ENCODE data around the gene CYB561D2.

The CYB561D2 gene

GRCh38 chr3:50324351-50325112 lies 26.1 kb upstream of the CYB561D2 start:
- peak in 1 of 2 experiments; percentile 4 for DNase-seq

- no peak for DNase-seq
Measured at GRCh38 chr3:50325113-50325480, 25.6 kb upstream of the CYB561D2 start.

DNA sequence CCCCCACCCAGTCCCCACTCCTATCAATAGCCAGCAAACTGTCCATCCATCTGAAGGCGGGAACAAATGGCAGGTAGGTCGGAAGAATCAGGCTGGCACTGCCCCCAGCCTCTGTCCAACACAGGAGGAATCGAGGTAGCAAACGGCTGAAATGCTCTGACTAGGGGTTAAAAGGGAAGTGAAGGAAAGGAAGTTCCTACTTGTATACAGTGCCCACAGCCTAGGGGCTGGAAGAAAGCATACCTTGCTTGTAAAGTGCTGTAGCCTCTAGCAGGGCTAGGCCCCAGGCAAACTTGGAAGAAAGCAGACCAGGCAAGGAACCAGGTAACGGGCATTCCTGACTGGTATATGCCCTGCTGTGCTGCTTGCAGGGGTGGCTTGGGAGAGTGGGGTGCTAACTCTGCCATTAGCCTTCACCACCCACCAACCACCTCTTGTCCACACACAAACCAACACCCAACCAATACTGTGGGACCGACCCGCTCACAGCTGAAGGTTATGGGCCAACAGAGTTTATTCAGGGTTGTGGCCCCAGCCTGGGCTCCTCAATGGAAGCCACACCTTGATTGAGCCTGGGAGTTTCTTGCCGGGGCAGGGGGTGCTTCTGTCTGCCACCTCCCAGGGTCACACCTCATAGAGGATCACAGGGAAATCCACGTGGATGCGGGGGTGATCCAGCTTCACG lies 25.0 kb upstream of the CYB561D2 start:
- DNase-seq, result no peak

GRCh38 chr3:50326182-50326541 lies 24.5 kb upstream of the CYB561D2 start:
- no peak for DNase-seq

GRCh38 chr3:50327129-50327528 lies 23.5 kb upstream of the CYB561D2 start:
- no peak for DNase-seq

DNA sequence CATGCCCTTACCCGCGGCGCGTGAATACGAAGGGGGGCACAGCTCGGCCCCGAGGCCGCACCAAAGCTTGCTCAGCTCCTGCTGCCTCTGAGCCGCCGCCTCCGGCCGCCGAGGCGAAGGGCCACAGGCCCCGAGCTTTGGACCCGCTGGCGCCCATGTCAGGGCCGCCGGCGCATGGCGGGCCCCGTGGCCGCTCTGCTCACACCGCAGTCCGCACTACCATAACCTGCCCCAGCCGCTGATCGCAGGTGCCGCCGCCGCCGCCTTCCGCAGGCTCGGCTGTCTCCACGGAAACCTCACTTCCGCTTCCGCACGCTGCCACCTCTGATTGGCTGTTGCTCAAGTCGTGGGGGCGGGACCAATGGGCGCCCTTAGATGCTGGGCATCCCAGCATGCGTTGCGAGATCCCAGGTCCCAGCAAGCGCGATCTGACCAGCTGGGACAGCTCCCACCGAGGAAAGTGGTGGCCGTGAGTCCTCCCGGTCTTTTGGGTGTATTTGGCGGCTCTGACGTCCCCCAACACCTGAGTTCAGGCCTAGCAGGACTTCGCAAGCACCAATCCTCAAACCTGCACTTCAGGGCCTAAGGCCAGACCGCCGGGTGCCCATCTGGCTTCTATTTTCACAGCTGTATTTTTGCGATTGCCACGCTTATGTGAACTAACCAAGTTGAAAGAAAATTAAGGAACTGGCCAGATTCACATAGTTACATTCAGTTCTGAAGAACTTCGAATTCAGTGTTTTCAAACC lies 22.5 kb upstream of the CYB561D2 start, which contains the start of gene TUSC2:
TUSC2 (minus strand) TSS at position 281 of the 749 bp plus-strand sequence; CDS start at position 157, 124 bp downstream.
- peak; percentile 61 to 85 for DNase-seq

DNA sequence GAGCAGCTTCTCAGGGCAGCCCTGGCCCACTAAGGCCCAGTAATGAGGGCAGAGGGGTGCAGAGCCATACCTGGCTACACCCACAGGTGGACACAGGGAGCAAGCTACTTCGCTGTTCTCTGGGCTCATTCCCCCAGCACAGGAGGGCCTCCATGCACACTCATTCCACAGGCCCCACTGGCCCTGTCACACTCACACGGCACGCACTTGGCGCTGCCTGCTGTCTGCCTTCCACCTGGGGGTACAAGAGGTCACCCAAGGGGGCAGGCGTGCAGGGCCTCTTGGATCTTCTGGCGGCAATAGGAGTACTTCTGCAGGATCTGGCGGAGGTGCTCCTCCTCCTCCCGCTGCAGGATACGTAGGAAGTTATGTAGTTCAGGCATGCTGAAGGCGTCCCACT lies 20.3 kb upstream of the CYB561D2 start:
- DNase-seq, result no peak

DNA sequence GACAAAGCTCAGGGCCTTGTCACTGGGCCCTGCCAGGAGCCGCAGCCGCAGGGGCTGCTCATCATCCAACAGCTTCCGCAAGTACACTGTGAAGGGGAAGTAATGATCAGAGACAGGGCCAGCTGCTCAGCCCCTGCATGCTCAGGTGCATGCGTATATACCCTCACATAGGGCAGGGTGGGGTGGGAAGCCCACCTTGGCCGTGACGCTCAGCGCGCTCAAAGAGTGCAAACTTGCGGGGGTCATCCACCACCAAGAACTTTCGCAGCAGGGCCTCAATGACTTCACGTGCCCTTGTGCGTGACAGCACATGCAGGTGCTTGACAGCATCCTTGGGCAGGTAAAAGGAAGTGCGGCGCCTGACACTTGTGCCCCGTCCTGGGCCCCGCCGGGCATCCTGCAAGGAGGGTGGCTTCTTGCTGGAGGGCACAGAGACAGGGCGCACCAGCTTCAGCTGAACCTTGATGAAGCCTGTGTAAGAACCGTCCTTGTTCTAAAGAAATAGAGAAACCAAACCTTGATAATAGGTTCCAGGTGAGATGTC lies 19.2 kb upstream of the CYB561D2 start:
- DNase-seq, result no peak

DNA sequence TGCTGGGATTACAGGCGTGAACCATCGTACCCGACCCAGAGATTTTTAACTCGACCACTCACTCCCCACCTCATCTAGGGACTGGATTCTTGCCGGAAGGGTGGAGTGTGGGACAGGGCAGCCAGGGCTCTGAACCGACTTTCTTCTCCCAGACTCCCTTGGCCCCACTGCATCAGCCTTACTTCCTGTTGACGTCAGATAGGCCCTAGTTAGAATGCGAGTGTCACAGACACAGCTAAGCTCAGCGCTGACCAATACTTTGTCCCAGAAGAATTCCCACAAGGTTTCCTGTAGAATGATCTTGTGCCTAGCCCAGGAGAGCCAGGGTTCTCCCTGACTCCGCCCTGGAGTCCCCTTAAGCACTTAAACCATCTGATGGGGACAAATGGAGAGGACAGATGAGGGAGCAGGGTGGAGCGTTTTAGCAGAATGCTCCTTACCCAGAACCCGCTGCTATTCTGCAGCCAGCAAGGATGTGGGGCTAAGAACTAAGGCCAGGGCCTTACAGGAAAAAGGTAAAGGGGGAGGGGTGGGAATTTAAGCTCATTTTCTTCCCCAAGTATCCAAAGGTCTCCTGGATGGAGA lies 16.8 kb upstream of the CYB561D2 start:
- no peak for DNase-seq

DNA sequence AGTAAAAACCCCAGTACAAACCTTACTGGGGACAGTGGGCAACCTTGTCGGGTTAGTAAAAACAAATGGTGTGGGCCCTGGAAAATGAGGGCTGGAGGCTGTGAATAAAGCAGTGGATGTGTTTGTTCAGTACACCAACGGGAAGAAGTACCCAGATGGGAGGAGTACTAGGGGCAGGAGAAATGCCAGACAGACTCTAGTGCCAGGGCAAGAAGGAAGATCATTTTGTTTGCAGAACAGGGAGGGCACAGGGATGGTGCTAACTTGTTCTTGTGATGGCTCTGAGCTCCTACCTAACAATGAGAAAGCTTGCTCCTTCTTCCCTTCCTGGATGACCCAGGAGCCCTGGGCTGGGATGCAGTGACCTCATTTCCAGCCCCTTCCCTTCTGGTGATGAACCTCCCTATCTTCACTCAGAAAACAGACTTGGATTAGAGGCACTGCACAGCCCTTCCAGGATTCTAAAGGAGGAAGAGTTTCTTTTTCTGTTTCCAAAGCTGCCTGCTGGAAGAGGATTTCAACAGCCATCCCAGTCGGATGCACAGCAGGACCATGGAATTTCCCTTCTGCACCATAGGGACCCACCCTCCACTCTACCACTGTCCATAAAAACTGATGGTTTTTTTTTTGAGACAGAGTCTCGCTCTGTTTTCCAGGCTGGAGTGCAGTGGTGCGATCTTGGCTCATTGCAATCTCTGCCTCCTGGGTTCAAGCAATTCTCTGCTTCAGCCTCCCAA lies 16.2 kb upstream of the CYB561D2 start:
- DNase-seq, result no peak

DNA sequence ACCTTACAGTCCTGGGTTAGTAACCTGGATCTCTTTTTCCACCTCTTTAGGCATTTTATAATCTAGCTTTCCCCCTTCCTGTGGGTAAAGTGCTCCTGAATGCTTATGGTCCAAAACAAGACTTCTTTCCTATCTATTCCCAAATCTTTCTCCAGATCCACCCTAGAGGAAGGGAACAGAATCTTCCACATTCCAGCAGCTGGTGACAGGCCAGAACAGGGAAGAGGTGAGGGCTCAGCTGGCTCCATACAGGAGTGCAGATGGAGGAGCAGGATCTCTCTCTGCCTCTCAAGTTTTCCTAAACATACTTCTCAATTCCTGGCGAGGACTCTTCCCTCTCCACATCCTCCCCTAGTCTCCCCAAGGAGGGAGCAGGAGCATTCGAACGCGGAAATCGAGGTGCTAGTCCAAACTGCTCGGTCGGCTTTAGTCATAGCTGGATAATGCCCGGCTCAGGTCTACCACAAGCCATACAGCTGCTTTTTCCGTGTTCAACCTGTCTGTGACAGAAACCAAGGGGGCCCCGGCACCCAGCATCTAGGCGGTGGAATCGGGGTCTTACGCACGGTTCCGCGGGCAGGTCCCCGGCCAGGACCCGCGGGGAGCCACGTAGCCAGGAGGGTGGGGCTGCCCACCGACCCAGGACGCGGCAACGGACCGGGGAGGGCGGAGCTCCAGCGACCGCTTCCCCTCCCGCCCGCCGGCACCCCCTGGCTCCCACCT lies 14.0 kb upstream of the CYB561D2 start:
- DNase-seq, result no peak

- peak; percentile 93 to 96 for DNase-seq
Measured at GRCh38 chr3:50337175-50337861, 13.3 kb upstream of the CYB561D2 start.

DNA sequence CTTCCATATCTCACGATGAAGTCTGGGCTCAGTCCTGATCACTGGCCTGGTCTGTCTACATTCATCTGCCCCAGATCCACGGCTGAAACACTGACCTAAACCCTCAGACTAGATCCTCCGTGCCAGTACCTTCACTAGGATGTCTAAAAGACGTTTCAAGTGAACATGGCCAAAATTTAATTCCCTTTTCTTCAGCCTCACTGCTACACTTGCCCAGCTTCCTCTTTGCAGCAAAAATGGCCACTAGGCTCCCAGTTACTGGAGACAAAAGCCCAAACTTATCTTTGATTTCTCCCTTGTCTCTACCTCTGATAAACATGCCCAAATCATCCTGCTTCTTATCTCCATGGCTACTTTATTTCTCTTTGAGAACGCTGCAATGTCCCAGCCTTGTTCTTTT lies 11.7 kb upstream of the CYB561D2 start:
- DNase-seq, result no peak

- no peak for DNase-seq
Measured at GRCh38 chr3:50339485-50340146, 11.0 kb upstream of the CYB561D2 start.

- DNase-seq, result no peak
Measured at GRCh38 chr3:50340147-50340447, 10.6 kb upstream of the CYB561D2 start.

- DNase-seq, result no peak
Measured at GRCh38 chr3:50340448-50341329, 10.0 kb upstream of the CYB561D2 start, which contains the start of gene RASSF1. TSS of gene RASSF1 (minus strand) at chr3:50340836. CDS start at chr3:50340805, 31 bp downstream.

DNA sequence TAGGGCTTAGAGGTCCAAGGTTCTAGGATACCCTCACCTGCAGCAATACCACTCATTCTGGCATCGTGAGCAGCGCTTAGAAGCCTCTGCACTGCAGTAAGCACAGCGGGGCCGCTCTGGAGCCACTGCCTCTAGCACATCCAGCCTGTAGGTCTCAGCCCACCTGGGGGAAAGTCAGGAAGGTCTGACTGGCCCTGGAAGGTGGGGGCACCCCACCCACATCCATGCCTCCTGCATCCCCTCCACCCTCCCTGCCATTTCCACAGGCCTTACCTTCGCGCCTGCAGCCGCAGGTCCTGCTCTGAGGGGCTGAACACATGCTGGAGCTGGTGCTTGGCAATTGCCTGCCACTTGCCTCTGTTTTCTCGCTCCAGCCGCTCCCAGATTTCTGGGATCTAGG lies 9.1 kb upstream of the CYB561D2 start:
- no peak for DNase-seq

- DNase-seq, result no peak
Measured at GRCh38 chr3:50341996-50342650, 8.5 kb upstream of the CYB561D2 start.
